SU-DHL-6 (cell line): ENCODE measurements around the gene EDAR.

Experiments used
- CTCF ChIP-seq: fragments of 200-600 bp; sonication (generic); IDR thresholded peaks from one replicate; pipeline ENCODE4 v1.5.1; 2017; ENCODE audit warnings: antibody characterized with exemption, mild to moderate bottlenecking, low read length, moderate library complexity; ENCODE audit not compliant: insufficient read depth, poor library complexity, severe bottlenecking
- EZH2phosphoT487 ChIP-seq: fragments of 200-600 bp; sonication (generic), shearing (Covaris generic); conservative IDR thresholded peaks from 2 replicates; pipeline ENCODE4 v1.6.1; 2018; ENCODE audit warnings: mild to moderate bottlenecking, antibody characterized with exemption, low read length, moderate library complexity, mixed read lengths

DNA sequence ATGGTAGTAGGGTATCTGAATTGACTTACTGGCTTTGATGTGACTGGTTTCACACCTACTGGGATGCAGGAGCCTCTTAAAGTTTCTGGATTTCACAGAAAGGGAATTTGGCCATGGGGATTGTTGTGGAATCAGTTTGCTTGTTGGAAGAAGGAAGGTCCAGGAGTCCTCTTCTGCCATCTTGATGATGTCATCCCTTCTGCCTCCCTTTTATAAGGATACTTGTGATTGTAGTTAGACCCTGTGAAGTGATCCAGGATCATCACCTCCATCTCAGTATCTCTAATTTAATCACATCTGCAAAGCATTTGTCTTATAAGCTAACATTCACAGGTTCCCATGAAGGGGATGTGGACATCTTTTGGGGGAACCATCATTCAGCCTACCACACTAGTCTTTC, 123.0 kb downstream of the EDAR start:
- TF ChIP-seq CTCF (no peak), EZH2phosphoT487 (no peak)
